Right lung (tissue), 5 donors: ENCODE data around the gene PCDHGA4. TPM values are rescaled to one million over a fixed set of nuclear protein-coding genes. Genes with fewer than 3 reads are reported as not detected.
"Not testable (repeated sequence)": the region's sequence is repeated elsewhere in the genome, so short reads cannot be mapped to it uniquely, and the experiment has no call there.

ENCODE experiments used
- DNase-seq, 2 donors: peaks; one replicate each; pipeline ENCODE4 v3.0.0-alpha.2; 2013
- polyA plus RNA-seq, 5 donors: library from polyadenylated mRNA; unstranded; fragments of 120-200 nt; gene quantifications; one replicate each; pipeline versions ENCODE4 v1.2.1 to v1.2.3, GENCODE V29; 2013; ENCODE audit warnings: inconsistent platforms in 1 of 5, low replicate concordance in 1 of 5; ENCODE audit not compliant: insufficient read length in 5 of 5, insufficient read depth in 1 of 5

Gene PCDHGA4
- polyA plus RNA-seq, 5 donors: 1.9 to 3.3 (median 2.4) TPM

DNA sequence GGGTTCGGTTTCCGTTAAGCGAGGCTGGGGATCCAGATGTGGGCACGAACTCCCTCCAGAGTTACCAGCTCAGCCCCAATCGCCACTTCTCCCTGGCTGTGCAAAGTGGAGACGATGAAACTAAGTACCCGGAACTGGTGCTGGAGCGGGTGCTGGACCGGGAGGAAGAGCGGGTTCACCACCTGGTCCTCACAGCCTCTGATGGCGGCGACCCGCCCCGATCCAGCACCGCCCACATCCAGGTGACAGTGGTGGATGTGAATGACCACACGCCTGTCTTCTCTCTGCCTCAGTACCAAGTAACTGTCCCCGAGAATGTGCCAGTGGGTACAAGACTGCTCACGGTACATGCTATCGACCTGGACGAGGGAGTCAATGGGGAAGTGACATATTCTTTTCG is 28.5 kb downstream of the PCDHGA4 start:
- DNase-seq: no peak

DNA sequence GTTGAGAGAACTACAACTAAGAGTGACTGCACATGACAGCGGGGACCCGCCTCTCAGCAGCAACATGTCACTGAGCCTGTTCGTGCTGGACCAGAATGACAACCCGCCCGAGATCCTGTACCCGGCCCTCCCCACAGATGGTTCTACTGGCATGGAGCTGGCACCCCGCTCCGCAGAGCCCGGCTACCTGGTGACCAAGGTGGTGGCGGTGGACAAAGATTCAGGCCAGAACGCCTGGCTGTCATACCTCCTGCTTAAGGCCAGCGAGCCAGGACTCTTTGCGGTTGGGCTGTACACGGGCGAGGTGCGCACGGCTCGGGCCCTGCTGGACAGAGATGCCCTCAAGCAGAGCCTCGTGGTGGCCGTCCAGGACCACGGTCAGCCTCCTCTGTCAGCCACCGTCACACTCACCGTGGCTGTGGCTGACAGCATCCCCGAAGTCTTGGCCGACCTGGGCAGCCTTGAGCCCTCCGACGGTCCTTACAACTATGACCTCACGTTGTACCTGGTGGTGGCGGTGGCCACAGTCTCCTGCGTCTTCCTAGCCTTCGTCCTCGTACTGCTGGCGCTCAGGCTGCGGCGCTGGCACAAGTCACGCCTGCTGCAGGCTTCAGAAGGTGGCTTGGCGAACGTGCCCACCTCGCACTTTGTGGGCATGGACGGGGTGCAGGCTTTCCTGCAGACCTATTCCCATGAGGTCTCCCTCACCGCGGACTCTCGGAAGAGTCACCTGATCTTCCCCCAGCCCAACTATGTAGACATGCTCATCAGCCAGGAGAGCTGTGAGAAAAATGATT is 29.8 kb downstream of the PCDHGA4 start:
- DNase-seq: no peak

DNA sequence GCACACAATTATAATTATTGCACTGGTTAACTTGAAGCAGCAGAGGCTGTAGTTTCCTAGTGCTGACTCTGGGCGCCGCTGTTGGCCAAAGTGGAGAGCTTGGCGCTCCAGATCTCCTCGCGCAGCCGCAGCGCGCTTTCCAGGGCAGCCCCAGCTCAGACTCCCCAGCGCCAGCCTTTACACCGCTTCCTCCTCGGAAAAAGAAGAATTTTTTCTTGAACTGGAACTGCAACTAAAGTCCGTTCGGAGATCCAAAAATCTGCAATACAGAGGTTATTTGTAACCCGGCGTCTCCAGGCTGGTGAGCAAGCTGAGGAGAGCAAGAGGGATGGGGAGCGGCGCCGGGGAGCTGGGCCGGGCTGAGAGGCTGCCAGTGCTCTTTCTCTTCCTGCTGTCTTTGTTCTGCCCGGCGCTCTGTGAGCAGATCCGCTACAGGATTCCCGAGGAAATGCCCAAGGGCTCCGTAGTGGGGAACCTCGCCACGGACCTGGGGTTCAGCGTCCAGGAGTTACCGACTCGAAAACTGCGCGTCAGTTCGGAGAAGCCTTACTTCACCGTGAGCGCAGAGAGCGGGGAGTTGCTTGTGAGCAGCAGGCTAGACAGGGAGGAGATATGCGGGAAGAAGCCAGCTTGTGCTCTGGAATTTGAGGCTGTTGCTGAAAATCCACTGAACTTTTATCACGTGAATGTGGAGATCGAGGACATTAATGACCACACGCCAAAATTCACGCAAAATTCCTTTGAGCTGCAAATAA is 32.9 kb downstream of the PCDHGA4 start, which contains the start of gene PCDHGB4:
Gene PCDHGB4, plus strand, starts transcription at position 142 of the 755 bp plus-strand sequence. Its CDS starts 187 bp downstream, at position 329.
- not testable (repeated sequence) for DNase-seq

DNA sequence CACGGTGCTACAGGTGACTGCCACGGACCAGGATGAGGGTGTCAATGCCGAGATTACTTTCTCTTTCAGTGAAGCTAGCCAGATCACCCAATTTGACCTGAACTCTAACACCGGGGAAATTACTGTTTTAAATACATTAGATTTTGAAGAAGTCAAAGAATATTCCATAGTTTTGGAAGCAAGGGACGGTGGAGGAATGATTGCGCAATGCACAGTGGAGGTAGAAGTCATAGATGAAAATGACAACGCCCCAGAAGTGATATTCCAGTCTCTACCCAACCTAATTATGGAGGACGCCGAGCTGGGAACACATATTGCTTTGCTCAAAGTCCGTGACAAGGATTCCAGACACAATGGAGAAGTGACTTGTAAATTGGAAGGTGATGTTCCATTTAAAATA is 33.8 kb downstream of the PCDHGA4 start:
- DNase-seq: no peak

DNA sequence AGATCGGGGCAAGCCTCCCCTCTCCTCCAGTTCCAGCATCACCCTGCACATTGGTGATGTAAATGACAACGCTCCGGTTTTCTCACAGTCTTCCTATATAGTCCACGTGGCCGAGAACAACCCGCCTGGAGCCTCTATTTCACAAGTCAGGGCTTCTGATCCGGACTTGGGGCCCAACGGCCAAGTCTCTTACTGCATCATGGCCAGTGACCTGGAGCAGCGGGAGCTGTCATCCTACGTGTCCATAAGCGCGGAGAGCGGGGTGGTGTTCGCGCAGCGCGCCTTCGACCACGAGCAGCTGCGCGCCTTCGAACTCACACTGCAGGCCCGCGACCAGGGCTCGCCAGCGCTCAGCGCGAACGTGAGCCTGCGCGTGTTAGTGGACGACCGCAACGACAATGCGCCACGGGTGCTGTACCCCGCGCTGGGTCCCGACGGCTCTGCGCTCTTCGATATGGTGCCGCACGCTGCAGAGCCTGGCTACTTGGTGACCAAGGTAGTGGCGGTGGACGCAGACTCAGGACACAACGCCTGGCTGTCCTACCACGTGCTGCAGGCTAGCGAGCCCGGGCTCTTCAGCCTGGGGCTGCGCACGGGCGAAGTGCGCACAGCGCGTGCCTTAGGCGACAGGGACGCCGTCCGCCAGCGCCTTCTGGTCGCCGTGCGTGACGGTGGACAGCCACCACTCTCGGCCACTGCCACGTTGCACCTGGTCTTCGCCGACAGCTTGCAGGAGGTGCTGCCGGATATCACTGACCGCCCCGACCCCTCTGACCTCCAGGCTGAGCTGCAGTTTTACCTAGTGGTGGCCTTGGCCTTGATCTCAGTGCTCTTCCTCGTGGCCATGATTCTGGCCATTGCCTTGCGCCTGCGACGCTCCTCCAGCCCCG is 34.6 kb downstream of the PCDHGA4 start:
- no peak for DNase-seq

DNA sequence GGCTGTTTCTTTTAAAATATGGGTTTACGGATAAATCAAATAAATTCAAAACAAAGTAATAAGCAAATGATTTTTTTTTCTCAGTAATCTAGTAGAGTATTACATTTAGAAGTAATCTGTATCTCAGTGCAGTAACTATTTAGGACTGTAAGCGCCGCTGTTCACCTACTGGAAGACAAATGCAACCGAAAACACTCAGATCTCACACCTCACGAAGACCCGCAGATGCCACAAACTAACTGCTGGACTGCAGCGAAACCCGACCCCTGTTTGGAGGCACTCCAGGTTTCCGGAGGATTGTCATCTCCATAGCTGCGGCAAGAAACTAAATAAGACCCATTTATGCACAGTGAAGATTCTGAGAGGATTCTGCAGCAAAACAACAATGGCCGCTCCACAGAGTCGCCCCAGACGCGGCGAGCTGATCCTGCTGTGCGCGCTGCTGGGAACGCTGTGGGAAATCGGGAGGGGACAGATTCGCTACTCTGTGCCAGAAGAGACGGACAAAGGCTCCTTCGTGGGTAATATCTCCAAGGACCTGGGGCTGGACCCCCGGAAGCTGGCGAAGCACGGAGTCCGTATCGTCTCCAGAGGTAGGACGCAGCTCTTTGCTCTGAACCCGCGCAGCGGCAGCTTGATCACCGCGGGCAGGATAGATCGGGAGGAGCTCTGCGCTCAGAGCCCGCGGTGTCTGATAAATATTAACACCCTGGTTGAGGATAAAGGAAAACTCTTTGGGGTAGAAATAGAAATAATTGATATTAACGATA is 37.8 kb downstream of the PCDHGA4 start, which contains the start of gene PCDHGA8:
Gene PCDHGA8, plus strand, starts transcription at position 205 of the 770 bp plus-strand sequence. Its CDS starts 181 bp downstream, at position 386.
- no peak for DNase-seq

DNA sequence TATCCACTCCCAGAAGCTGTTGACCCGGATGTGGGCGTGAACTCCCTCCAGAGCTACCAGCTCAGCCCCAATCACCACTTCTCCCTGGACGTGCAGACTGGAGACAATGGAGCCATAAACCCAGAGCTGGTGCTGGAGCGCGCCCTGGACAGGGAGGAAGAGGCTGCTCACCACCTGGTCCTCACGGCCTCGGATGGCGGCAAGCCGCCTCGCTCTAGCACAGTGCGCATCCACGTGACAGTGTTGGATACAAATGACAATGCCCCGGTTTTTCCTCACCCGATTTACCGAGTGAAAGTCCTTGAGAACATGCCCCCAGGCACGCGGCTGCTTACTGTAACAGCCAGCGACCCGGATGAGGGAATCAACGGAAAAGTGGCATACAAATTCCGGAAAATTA is 38.4 kb downstream of the PCDHGA4 start:
- no peak for DNase-seq

DNA sequence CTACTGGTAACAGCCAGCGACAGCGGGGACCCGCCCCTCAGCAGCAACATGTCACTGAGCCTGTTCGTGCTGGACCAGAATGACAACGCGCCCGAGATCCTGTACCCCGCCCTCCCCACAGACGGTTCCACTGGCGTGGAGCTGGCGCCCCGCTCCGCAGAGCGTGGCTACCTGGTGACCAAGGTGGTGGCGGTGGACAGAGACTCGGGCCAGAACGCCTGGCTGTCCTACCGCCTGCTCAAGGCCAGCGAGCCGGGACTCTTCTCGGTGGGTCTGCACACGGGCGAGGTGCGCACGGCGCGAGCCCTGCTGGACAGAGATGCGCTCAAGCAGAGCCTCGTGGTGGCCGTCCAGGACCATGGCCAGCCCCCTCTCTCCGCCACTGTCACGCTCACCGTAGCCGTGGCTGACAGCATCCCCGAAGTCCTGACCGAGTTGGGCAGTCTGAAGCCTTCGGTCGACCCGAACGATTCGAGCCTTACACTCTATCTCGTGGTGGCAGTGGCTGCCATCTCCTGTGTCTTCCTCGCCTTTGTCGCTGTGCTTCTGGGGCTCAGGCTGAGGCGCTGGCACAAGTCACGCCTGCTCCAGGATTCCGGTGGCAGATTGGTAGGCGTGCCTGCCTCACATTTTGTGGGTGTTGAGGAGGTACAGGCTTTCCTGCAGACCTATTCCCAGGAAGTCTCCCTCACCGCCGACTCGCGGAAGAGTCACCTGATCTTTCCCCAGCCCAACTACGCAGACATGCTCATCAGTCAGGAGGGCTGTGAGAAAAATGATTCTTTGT is 39.8 kb downstream of the PCDHGA4 start:
- not testable (repeated sequence) for DNase-seq

DNA sequence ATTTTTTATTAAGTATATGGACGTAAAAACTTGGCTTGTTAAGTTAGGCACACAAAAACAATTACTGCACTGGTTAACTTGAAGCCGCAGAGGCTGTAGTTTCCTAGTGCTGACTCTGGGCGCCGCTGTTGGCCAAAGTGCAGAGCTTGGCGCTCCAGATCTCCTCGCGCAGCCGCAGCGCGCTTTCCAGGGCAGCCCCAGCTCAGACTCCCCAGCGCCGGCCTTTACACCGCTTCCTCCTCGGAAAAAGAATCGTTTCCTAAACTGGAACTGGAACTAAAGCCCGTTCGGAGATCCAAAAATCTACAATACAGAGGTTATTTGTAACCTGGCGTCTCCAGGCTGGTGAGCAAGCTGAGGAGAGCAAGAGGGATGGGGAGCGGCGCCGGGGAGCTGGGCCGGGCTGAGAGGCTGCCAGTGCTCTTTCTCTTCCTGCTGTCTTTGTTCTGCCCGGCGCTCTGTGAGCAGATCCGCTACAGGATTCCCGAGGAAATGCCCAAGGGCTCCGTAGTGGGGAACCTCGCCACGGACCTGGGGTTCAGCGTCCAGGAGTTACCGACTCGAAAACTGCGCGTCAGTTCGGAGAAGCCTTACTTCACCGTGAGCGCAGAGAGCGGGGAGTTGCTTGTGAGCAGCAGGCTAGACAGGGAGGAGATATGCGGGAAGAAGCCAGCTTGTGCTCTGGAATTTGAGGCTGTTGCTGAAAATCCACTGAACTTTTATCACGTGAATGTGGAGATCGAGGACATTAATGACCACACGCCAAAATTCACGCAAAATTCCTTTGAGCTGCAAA is 43.1 kb downstream of the PCDHGA4 start, which contains the start of gene PCDHGB5:
Gene PCDHGB5, plus strand, starts transcription at position 192 of the 796 bp plus-strand sequence. Its CDS starts 181 bp downstream, at position 373.
- DNase-seq: not testable (repeated sequence)

DNA sequence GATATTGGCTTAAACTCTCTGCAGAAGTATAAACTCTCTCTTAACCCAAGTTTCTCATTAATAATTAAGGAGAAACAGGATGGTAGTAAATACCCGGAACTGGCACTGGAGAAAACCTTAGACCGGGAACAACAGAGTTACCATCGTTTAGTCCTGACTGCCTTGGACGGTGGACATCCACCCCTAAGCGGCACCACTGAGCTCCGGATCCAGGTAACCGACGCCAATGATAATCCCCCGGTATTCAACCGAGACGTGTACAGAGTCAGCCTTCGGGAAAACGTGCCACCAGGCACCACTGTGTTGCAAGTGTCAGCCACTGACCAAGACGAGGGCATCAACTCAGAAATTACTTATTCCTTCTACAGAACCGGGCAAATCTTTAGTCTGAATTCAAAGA is 43.8 kb downstream of the PCDHGA4 start:
- DNase-seq: no peak

DNA sequence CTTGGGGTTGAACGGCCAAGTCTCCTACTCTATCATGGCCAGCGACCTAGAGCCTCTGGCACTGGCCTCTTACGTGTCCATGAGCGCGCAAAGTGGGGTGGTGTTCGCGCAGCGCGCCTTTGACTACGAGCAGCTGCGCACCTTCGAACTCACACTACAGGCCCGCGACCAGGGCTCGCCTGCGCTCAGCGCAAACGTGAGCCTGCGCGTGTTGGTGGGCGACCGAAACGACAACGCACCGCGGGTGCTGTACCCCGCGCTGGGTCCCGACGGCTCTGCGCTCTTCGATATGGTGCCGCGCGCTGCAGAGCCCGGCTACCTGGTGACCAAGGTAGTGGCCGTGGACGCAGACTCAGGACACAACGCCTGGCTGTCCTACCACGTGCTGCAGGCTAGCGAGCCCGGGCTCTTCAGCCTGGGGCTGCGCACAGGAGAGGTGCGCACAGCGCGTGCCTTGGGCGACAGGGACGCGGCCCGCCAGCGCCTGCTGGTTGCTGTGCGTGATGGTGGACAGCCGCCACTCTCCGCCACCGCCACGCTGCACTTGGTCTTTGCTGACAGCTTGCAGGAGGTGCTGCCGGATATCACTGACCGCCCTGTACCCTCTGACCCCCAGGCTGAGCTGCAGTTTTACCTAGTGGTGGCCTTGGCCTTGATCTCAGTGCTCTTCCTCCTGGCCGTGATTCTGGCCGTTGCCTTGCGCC is 44.9 kb downstream of the PCDHGA4 start:
- DNase-seq: no peak

DNA sequence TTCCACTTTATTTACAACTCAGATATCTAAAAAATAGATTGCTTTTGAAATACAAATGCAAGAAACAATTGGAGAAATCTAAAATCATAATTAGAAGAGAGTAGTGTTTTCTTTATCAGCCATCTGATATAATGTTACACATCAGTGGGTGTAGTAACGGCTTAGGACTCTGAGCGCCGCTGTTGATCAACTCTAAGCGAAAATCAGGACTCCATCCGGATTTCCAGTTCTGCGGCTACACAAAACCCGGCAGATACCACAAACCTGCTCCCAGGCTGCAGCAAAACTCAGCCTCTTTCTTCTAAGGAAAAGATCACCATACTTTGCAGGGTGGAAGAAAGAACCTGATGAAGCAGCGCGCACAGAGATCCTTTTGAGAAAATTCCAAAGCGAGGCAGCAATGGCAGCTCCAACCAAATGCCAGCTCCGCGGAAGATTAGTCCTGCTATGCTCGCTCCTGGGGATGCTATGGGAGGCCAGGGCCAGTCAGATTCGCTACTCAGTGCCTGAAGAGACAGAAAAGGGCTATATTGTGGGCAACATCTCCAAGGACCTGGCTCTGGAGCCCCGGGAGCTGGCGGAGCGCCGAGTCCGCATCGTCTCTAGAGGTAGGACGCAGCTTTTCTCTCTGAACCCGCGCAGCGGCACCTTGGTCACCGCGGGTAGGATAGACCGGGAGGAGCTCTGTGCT is 47.9 kb downstream of the PCDHGA4 start, which contains the start of gene PCDHGA9:
Gene PCDHGA9, plus strand, starts transcription at position 226 of the 691 bp plus-strand sequence. Its CDS starts 175 bp downstream, at position 401.
- no peak for DNase-seq

DNA sequence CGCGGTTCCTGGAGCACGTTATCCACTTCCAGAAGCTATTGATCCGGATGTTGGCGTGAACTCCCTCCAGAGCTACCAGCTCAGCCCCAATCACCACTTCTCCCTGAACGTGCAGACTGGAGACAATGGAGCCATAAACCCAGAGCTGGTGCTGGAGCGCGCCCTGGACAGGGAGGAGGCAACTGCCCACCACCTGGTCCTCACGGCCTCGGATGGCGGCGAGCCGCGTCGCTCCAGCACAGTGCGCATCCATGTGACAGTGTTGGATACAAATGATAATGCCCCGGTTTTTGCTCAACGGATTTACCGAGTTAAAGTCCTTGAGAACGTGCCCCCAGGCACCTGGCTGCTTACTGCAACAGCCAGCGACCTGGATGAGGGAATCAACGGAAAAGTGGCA is 48.6 kb downstream of the PCDHGA4 start:
- DNase-seq: no peak
